ENCODE data around the gene SPNS3. TPM values are rescaled to one million over a fixed set of nuclear protein-coding genes. Genes with fewer than 3 reads are reported as not detected.

The SPNS3 gene
- total RNA-seq, 2 donors from 2014 or later = 1.8 to 1.9 TPM

- Mint-ChIP-seq H3K4me3 (no peak overlapping the region), H3K27me3 (peaks cover 27% of the 10 kb centered on the region), H3K36me3 (ENCODE audit: low read depth) (peaks cover 2% of the 10 kb centered on the region), H3K4me1 (peaks cover 25% of the 10 kb centered on the region), H3K27ac (no peak overlapping the region)
- H3K9me3 ChIP-seq (ENCODE audit: control insufficient read depth, low read length, poor library complexity, severe bottlenecking) = no peaks in the 10 kb centered on the region
- DNase-seq (no peak), ATAC-seq (no peak)
These were observed 73.2 kb downstream of the SPNS3 start for GRCh38 chr17:4506892-4507291.

DNA sequence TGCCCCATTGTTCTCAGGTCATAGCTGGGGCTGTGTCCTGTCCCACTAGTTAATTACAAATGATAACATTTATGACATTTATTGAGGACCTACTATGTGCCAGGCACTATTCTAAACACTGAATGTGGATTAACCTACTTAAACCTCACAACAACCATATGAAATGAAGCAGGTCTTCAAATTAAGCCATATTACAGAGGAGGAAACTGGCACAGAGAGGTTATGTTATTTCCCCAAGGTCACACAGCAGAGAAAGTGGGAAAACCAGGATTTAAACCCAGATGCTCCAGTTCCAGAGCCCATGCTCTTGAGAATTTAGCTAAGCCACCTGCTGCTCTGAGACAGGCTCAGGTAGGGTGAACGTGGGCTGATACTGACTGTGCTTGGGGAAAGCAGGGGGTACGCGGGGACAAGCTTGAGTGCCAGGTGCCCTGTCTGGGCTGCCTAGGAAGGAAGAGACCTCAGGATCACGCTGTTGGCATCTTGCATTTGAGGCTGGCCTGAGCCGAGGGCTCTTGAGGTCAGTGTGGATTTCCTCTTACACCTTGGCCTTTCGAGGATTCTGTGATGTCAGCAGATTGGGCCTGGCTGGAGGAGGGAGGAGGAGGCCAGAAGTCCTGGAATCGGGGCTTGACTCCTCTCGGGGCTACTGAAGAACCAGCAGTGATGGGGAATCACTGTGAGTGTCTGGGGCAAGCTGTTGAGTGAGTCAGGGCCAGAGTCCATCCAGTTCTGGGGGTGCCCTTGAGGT lies 73.8 kb downstream of the SPNS3 start:
- no peak overlapping the region for H3K4me3 Mint-ChIP-seq
- ATAC-seq = no peak
- DNase-seq = no peak
- H3K27ac Mint-ChIP-seq = no peak overlapping the region
- H3K36me3 Mint-ChIP-seq (ENCODE audit: low read depth) = peaks cover 2% of the 10 kb centered on the region
- peaks cover 25% of the 10 kb centered on the region for H3K27me3 Mint-ChIP-seq
- no peaks in the 10 kb centered on the region for H3K9me3 ChIP-seq (ENCODE audit: control insufficient read depth, low read length, poor library complexity, severe bottlenecking)
- H3K4me1 Mint-ChIP-seq = peaks cover 25% of the 10 kb centered on the region

DNA sequence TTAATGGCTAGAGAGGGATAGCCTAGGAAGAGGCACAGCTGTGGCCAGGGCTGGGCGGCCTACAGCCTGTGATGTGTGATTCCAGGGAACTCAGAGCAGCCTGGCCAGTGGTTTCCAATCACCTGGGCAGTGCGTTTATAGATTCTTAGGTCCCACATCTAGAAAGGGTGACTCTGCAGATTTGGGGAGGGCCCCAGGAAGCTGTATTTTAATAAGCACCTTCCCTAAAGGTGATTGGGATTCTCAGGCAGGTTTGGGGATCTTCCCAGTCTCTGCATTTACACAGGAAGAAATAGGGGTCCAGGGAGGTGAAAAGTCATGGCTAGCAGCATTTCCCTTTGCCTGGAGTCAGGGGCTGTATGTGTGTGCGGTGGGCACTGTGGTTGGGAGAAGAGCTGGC lies 74.5 kb downstream of the SPNS3 start:
- ATAC-seq = no peak
- no peak overlapping the region for H3K4me3 Mint-ChIP-seq
- peak overlapping the region; percentile 87 for H3K27ac Mint-ChIP-seq
- no peaks in the 10 kb centered on the region for H3K36me3 Mint-ChIP-seq (ENCODE audit: low read depth)
- H3K9me3 ChIP-seq (ENCODE audit: control insufficient read depth, low read length, poor library complexity, severe bottlenecking) = no peaks in the 10 kb centered on the region
- no peak for DNase-seq
- peaks cover 25% of the 10 kb centered on the region for H3K4me1 Mint-ChIP-seq
- peaks cover 20% of the 10 kb centered on the region for H3K27me3 Mint-ChIP-seq

GRCh38 chr17:4509401-4509800 lies 75.7 kb downstream of the SPNS3 start:
- DNase-seq (no peak), ATAC-seq (peak; percentile 50)
- H3K36me3 Mint-ChIP-seq (ENCODE audit: low read depth) = no peaks in the 10 kb centered on the region
- peak overlapping the region; percentile 87 for H3K27ac Mint-ChIP-seq
- peak overlapping the region; percentile 41 for H3K4me3 Mint-ChIP-seq
- peaks cover 19% of the 10 kb centered on the region for H3K4me1 Mint-ChIP-seq
- no peaks in the 10 kb centered on the region for H3K9me3 ChIP-seq (ENCODE audit: control insufficient read depth, low read length, poor library complexity, severe bottlenecking)
- peaks cover 12% of the 10 kb centered on the region for H3K27me3 Mint-ChIP-seq

DNA sequence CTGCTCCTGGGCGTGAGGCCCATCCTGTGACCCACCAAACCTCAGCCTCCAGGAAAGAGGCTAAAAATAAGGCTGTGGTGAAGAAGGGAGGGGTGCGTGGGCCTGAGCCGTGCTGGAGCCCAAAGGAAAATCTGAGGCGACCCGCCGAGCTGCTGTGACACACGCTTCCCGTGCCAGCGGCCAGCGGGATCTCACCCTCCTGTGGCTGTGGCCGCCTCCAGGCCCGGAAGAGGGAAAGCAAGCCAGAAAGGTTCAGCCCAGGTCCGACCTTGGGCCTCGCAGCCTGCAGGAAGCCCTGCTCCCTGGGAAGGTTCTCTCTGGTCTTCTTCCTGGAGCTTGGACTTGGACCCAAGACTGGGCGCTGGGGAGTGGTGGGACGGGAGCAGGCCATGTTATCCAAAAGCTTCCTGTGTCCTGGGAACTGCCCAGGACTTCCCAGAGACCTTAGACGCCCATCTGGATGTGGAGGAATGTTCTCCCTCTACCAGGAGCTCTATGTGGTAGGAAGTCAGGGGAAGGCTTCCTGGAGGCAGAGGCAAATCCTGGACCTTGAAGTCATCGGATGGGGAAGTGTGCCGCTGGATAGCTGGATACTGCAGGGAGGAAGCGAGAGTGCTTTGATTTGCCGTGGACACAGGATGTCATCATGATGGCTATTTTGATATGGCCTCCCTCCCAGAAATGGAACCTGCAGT lies 76.3 kb downstream of the SPNS3 start:
- Mint-ChIP-seq H3K4me1 (peaks cover 14% of the 10 kb centered on the region), H3K27me3 (peaks cover 10% of the 10 kb centered on the region), H3K36me3 (ENCODE audit: low read depth) (no peaks in the 10 kb centered on the region), H3K4me3 (peak overlapping the region; percentile 41), H3K27ac (no peak overlapping the region)
- H3K9me3 ChIP-seq (ENCODE audit: control insufficient read depth, low read length, poor library complexity, severe bottlenecking) = no peaks in the 10 kb centered on the region
- ATAC-seq (no peak), DNase-seq (no peak)

- peaks cover 13% of the 10 kb centered on the region for H3K4me1 Mint-ChIP-seq
- peak overlapping the region; percentile 41 for H3K4me3 Mint-ChIP-seq
- no peak for ATAC-seq
- DNase-seq = no peak
- no peaks in the 10 kb centered on the region for H3K36me3 Mint-ChIP-seq (ENCODE audit: low read depth)
- no peaks in the 10 kb centered on the region for H3K9me3 ChIP-seq (ENCODE audit: control insufficient read depth, low read length, poor library complexity, severe bottlenecking)
- peaks cover 5% of the 10 kb centered on the region for H3K27me3 Mint-ChIP-seq
- H3K27ac Mint-ChIP-seq = no peak overlapping the region
These were observed 76.8 kb downstream of the SPNS3 start for GRCh38 chr17:4510618-4510941.

- Mint-ChIP-seq H3K27ac (no peak overlapping the region), H3K4me1 (peaks cover 13% of the 10 kb centered on the region), H3K27me3 (peaks cover 5% of the 10 kb centered on the region), H3K36me3 (ENCODE audit: low read depth) (no peaks in the 10 kb centered on the region), H3K4me3 (no peak overlapping the region)
- no peak for DNase-seq
- H3K9me3 ChIP-seq (ENCODE audit: control insufficient read depth, low read length, poor library complexity, severe bottlenecking) = no peaks in the 10 kb centered on the region
- no peak for ATAC-seq
These were observed 77.6 kb downstream of the SPNS3 start for GRCh38 chr17:4511199-4511932.

DNA sequence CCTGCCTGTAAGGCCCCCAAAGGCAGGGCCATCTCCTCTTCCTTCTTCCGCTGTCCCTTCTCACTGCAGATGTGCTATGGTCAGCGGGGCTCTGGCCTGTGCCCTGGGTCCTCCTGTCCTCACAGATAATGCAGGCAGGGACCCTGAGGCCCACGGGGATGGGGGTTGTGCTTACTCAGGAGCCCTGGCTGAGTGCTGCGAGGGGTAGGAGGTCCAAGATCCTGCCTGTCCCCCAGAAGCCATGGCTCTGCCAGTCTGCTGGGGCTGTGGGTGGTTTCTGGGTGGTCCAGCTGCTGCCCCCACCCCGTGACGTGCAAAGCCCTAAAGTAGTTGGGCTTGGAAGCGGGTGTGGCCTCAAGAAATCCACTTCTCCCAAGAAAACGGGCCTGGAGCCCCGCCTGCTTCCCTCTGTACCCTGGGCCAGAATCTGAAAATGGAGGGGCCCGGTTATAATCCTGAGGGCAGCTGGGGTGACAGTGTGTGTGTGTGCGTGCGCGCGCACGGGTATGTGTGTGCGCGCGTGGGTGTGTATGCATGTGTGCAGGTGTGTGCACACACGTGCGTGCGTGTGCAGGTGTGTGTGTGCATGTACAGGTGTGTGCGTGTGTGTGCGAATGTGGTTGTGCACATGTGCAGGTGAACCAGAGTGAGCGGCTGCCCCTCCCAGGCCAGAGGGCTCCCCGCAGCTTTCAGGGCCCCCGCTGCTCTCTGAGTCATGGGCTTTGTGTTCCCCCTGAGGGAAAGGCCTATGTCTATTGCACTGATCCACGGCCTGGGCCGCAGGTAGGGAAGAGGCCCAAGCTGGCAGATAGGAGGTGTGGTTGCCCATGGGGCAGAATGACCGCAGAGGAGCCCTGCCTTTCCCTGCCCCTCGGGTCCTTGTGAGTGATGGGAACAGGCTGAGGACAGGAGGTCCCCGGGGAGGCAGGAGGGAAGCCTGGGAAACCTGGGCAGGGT lies 78.7 kb downstream of the SPNS3 start:
- no peaks in the 10 kb centered on the region for H3K36me3 Mint-ChIP-seq (ENCODE audit: low read depth)
- H3K4me3 Mint-ChIP-seq = no peak overlapping the region
- H3K4me1 Mint-ChIP-seq = peaks cover 13% of the 10 kb centered on the region
- DNase-seq = no peak
- H3K9me3 ChIP-seq (ENCODE audit: control insufficient read depth, low read length, poor library complexity, severe bottlenecking) = no peaks in the 10 kb centered on the region
- no peak overlapping the region for H3K27ac Mint-ChIP-seq
- H3K27me3 Mint-ChIP-seq = peaks cover 2% of the 10 kb centered on the region
- ATAC-seq = no peak

- Mint-ChIP-seq H3K4me3 (no peak overlapping the region), H3K27ac (no peak overlapping the region), H3K4me1 (peaks cover 13% of the 10 kb centered on the region), H3K36me3 (ENCODE audit: low read depth) (peaks cover 2% of the 10 kb centered on the region), H3K27me3 (no peaks in the 10 kb centered on the region)
- ATAC-seq (no peak), DNase-seq (no peak)
- H3K9me3 ChIP-seq (ENCODE audit: control insufficient read depth, low read length, poor library complexity, severe bottlenecking) = no peaks in the 10 kb centered on the region
These were observed 79.6 kb downstream of the SPNS3 start for GRCh38 chr17:4513113-4514032.

DNA sequence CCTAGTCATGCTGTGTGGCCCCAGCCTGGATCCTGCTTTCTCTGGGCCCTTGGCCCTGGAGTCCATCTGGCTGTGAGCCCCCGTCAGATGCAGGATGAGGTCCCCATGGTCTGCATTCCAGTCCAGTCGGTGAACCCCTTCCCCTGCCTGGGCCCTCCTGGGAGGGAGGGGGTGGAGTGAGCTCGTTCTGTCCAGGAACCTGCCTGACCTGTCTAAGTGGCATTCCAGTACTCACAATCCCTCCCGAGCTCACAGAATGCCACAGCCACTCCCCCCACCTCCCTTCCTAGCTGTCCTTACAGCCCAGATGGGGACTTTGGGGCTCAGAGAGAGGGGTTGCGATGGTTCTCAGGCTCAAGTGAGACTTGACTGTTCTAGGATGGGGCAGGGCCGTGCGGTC lies 80.5 kb downstream of the SPNS3 start:
- Mint-ChIP-seq H3K4me1 (peaks cover 8% of the 10 kb centered on the region), H3K27me3 (no peaks in the 10 kb centered on the region), H3K36me3 (ENCODE audit: low read depth) (peaks cover 2% of the 10 kb centered on the region), H3K4me3 (no peak overlapping the region), H3K27ac (no peak overlapping the region)
- no peak for ATAC-seq
- no peak for DNase-seq
- no peaks in the 10 kb centered on the region for H3K9me3 ChIP-seq (ENCODE audit: control insufficient read depth, low read length, poor library complexity, severe bottlenecking)

GRCh38 chr17:4514779-4515178 lies 81.0 kb downstream of the SPNS3 start:
- Mint-ChIP-seq H3K4me3 (no peak overlapping the region), H3K27ac (no peak overlapping the region), H3K27me3 (no peaks in the 10 kb centered on the region), H3K4me1 (peaks cover 2% of the 10 kb centered on the region), H3K36me3 (ENCODE audit: low read depth) (peaks cover 2% of the 10 kb centered on the region)
- ATAC-seq (no peak), DNase-seq (no peak)
- H3K9me3 ChIP-seq (ENCODE audit: control insufficient read depth, low read length, poor library complexity, severe bottlenecking) = no peaks in the 10 kb centered on the region

- ATAC-seq (no peak), DNase-seq (no peak)
- H3K4me3 Mint-ChIP-seq = no peak overlapping the region
- no peak overlapping the region for H3K27ac Mint-ChIP-seq
- H3K9me3 ChIP-seq (ENCODE audit: control insufficient read depth, low read length, poor library complexity, severe bottlenecking) = no peaks in the 10 kb centered on the region
- H3K27me3 Mint-ChIP-seq = no peaks in the 10 kb centered on the region
- H3K36me3 Mint-ChIP-seq (ENCODE audit: low read depth) = peaks cover 2% of the 10 kb centered on the region
- H3K4me1 Mint-ChIP-seq = no peaks in the 10 kb centered on the region
These were observed 81.8 kb downstream of the SPNS3 start for GRCh38 chr17:4515501-4515900.

All from T-helper 17 cell (primary cell).